HEK293 (cell line): ENCODE measurements around the gene TMCO5A.

Experiments
- CTCF ChIA-PET: fragments of 350-600 bp; formaldehyde crosslinking; extraction: SDS; loops from one replicate; lab custom pipeline; 2021; ENCODE audit warnings: antibody characterized with exemption; lab: Yijun Ruan, JAX
- POLR2A ChIA-PET: fragments of 300-600 bp; formaldehyde crosslinking; extraction: SDS; loops from one replicate; lab custom pipeline; 2020; ENCODE audit warnings: antibody characterized with exemption, inconsistent platforms; lab: Yijun Ruan, JAX
- H3K27ac ChIP-seq: fragments of 200-500 bp; sonication (Bioruptor generic); 2 replicates; pipeline ENCODE4 v1.5.1; 2014; ENCODE audit warnings: low read depth, low read length, control low read depth, inconsistent platforms; ENCODE audit errors: extremely low read depth
- H3K36me3 ChIP-seq, 2 experiments: fragments of 200-500 bp in 1 of 2; sonication (Bioruptor generic) in 1 of 2; 1 replicate in 1 of 2; 2 replicates in 1 of 2; pipeline ENCODE4 v1.5.1; 2014 to 2017; ENCODE audit warnings: inconsistent platforms in 2 of 2, low read length in 2 of 2; ENCODE audit not compliant: control insufficient read depth in 2 of 2, insufficient read depth in 1 of 2
- H3K4me1 ChIP-seq: fragments of 200-500 bp; sonication (Bioruptor generic); 2 replicates; pipeline ENCODE4 v1.5.1; 2014; ENCODE audit warnings: mild to moderate bottlenecking, low read length, inconsistent platforms; ENCODE audit not compliant: control insufficient read depth, insufficient read depth
- H3K4me3 ChIP-seq: 2 replicates; pipeline ENCODE4 v1.5.1; 2011; ENCODE audit warnings: low read depth, mild to moderate bottlenecking, control low read depth, low read length, moderate library complexity
- H3K9me3 ChIP-seq: fragments of 200-500 bp; sonication (Bioruptor generic); 2 replicates; pipeline ENCODE4 v1.5.1; 2014; ENCODE audit warnings: low read depth, low read length, inconsistent platforms; ENCODE audit not compliant: control insufficient read depth, insufficient read depth
- GLI4 ChIP-seq: fragments of 450-650 bp; formaldehyde crosslinking; IDR thresholded peaks from 2 replicates; pipeline ENCODE4 v1.5.1; 2016; ENCODE audit warnings: missing biosample characterization, missing genetic modification characterization
- PBX3 ChIP-seq: sonication (generic); formaldehyde crosslinking; IDR thresholded peaks from 2 replicates; pipeline ENCODE4 v1.8.1; 2022; ENCODE audit warnings: mild to moderate bottlenecking, moderate library complexity, missing genetic modification reagents
- SALL2 ChIP-seq: fragments of 450-650 bp; formaldehyde crosslinking; IDR thresholded peaks from 2 replicates; pipeline ENCODE4 v1.5.0; 2017; ENCODE audit warnings: missing biosample characterization, mild to moderate bottlenecking, missing genetic modification characterization, borderline replicate concordance
- YY2 ChIP-seq: fragments of 450-650 bp; formaldehyde crosslinking; IDR thresholded peaks from 2 replicates; pipeline ENCODE4 v1.5.1; 2016; ENCODE audit warnings: missing biosample characterization, missing genetic modification characterization
- ZBTB44 ChIP-seq: fragments of 450-650 bp; IDR thresholded peaks from 2 replicates; pipeline ENCODE4 v1.5.1; 2018; ENCODE audit warnings: missing biosample characterization, mild to moderate bottlenecking, missing genetic modification characterization
- ZBTB48 ChIP-seq: fragments of 450-650 bp; formaldehyde crosslinking; IDR thresholded peaks from 2 replicates; pipeline ENCODE4 v1.5.1; 2016; ENCODE audit warnings: missing biosample characterization, missing genetic modification characterization
- ZNF132 ChIP-seq: fragments of 450-650 bp; formaldehyde crosslinking; IDR thresholded peaks from 2 replicates; pipeline ENCODE4 v1.5.1; 2017; ENCODE audit warnings: missing biosample characterization, missing genetic modification characterization, borderline replicate concordance
- ZNF221 ChIP-seq: fragments of 450-650 bp; formaldehyde crosslinking; IDR thresholded peaks from 2 replicates; pipeline ENCODE4 v1.5.1; 2017; ENCODE audit warnings: missing biosample characterization, missing genetic modification characterization, borderline replicate concordance
- ZNF350 ChIP-seq: fragments of 450-650 bp; formaldehyde crosslinking; IDR thresholded peaks from 2 replicates; pipeline ENCODE4 v1.5.0; 2017; ENCODE audit warnings: missing biosample characterization, mild to moderate bottlenecking, missing genetic modification characterization
- ZNF449 ChIP-seq: fragments of 450-650 bp; formaldehyde crosslinking; IDR thresholded peaks from 2 replicates; pipeline ENCODE4 v1.5.1; 2017; ENCODE audit warnings: missing biosample characterization, mild to moderate bottlenecking, missing genetic modification characterization, moderate library complexity
- ZNF518A ChIP-seq: fragments of 450-650 bp; formaldehyde crosslinking; conservative IDR thresholded peaks from 2 replicates; pipeline ENCODE4 v1.5.1; 2016; ENCODE audit warnings: low read depth, missing biosample characterization, missing genetic modification characterization
- ZNF768 ChIP-seq: fragments of 450-650 bp; formaldehyde crosslinking; IDR thresholded peaks from 2 replicates; pipeline ENCODE4 v1.5.1; 2018; ENCODE audit warnings: missing biosample characterization, mild to moderate bottlenecking, missing genetic modification characterization
- ZNF776 ChIP-seq: fragments of 450-650 bp; formaldehyde crosslinking; IDR thresholded peaks from 2 replicates; pipeline ENCODE4 v1.5.0; 2017; ENCODE audit warnings: missing biosample characterization, missing genetic modification characterization, borderline replicate concordance
- ZNF791 ChIP-seq: fragments of 450-650 bp; formaldehyde crosslinking; IDR thresholded peaks from 2 replicates; pipeline ENCODE4 v1.5.1; 2016; ENCODE audit warnings: missing biosample characterization, missing genetic modification characterization
- ZNF792 ChIP-seq: fragments of 450-650 bp; formaldehyde crosslinking; IDR thresholded peaks from 2 replicates; pipeline ENCODE4 v1.5.1; 2016; ENCODE audit warnings: missing biosample characterization, missing genetic modification characterization
- ZSCAN23 ChIP-seq: fragments of 450-650 bp; formaldehyde crosslinking; IDR thresholded peaks from 2 replicates; pipeline ENCODE4 v1.5.1; 2016; ENCODE audit warnings: missing biosample characterization, missing genetic modification characterization
- ZSCAN30 ChIP-seq: fragments of 450-650 bp; IDR thresholded peaks from 2 replicates; pipeline ENCODE4 v1.5.1; 2018; ENCODE audit warnings: missing biosample characterization, mild to moderate bottlenecking, missing genetic modification characterization, moderate library complexity
- ZXDB ChIP-seq: fragments of 450-650 bp; formaldehyde crosslinking; IDR thresholded peaks from 2 replicates; pipeline ENCODE4 v1.5.1; 2016; ENCODE audit warnings: missing biosample characterization, missing genetic modification characterization

The TMCO5A gene

GRCh38 chr15:37981775-37982174 is 47.3 kb downstream of the TMCO5A start:
- ChIA-PET CTCF (interaction anchor here (0.7 to 1.3 kb wide), 2 partner anchors 12 to 710 kb away, joined by 3 to 4 read pairs; no protein-coding TSS in a partner anchor), POLR2A (no interaction called here)
- Histone ChIP-seq H3K4me1 (no peaks in the 10 kb centered on the region), H3K36me3 (no peaks in the 10 kb centered on the region), H3K9me3 (no peaks in the 10 kb centered on the region), H3K4me3 (no peak overlapping the region), H3K27ac (no peak overlapping the region)
- TF ChIP-seq GLI4 (no peak), ZNF350 (tag by site-specific recombination) (no peak), ZNF768 (tag by site-specific recombination) (no peak)

GRCh38 chr15:37984368-37984767 is 49.9 kb downstream of the TMCO5A start:
- Histone ChIP-seq H3K9me3 (no peaks in the 10 kb centered on the region), H3K4me1 (no peaks in the 10 kb centered on the region), H3K36me3 (no peaks in the 10 kb centered on the region), H3K27ac (no peak overlapping the region), H3K4me3 (no peak overlapping the region)
- ChIA-PET CTCF (interaction anchor here (0.6 kb wide), 2 partner anchors 9 to 139 kb away, joined by 3 read pairs; no protein-coding TSS in a partner anchor), POLR2A (no interaction called here)
- TF ChIP-seq ZNF221 (tag by site-specific recombination) (no peak), ZBTB48 (tag by site-specific recombination) (no peak), ZNF449 (tag by site-specific recombination) (no peak), ZNF792 (tag by site-specific recombination) (no peak), YY2 (tag by site-specific recombination) (no peak), ZSCAN23 (no peak), ZNF791 (no peak), SALL2 (tag by site-specific recombination) (no peak), ZNF132 (no peak), ZNF776 (no peak), ZBTB44 (tag by site-specific recombination) (no peak), PBX3 (CRISPR knock-in tag) (no peak), ZSCAN30 (no peak), ZXDB (tag by site-specific recombination) (no peak), ZNF518A (tag by site-specific recombination) (no peak)
- TF ChIP-seq, all 188 proteins: peak for 0
